Neural progenitor cell (in vitro differentiated cells): ENCODE results near the gene ZMIZ1. TPM values are rescaled to one million over a fixed set of nuclear protein-coding genes. Genes with fewer than 3 reads are reported as not detected.

ENCODE experiments used
- DNase-seq: peaks from one replicate; pipeline ENCODE4 v3.0.0-alpha.2; 2016; ENCODE audit warnings: low spot score
- H2AFZ ChIP-seq: fragments of 200-600 bp; sonication (generic); replicated peaks from 2 replicates; pipeline ENCODE4 v1.6.1; 2016; ENCODE audit warnings: antibody characterized with exemption
- H3F3A ChIP-seq: fragments of 200-600 bp; sonication (generic); 2 replicates; pipeline ENCODE4 v1.6.1; 2016; ENCODE audit warnings: antibody characterized with exemption, low read depth
- H3K27ac ChIP-seq: fragments of 200-600 bp; sonication (generic); 2 replicates; pipeline ENCODE4 v1.5.1; 2016; ENCODE audit warnings: mild to moderate bottlenecking
- H3K27me3 ChIP-seq: fragments of 200-600 bp; sonication (generic); 2 replicates; pipeline ENCODE4 v1.6.1; 2016; ENCODE audit warnings: mild to moderate bottlenecking, moderate library complexity
- H3K36me3 ChIP-seq: fragments of 200-600 bp; sonication (generic); 2 replicates; pipeline ENCODE4 v1.5.1; 2016
- H3K4me1 ChIP-seq: fragments of 200-600 bp; sonication (generic); 2 replicates; pipeline ENCODE4 v1.6.1; 2016; ENCODE audit warnings: mixed run types
- H3K4me2 ChIP-seq: fragments of 200-600 bp; sonication (generic); 2 replicates; pipeline ENCODE4 v1.6.1; 2016
- H3K4me3 ChIP-seq: fragments of 200-600 bp; sonication (generic); 2 replicates; pipeline ENCODE4 v1.5.1; 2016
- H3K79me2 ChIP-seq: fragments of 200-600 bp; sonication (generic); 2 replicates; pipeline ENCODE4 v1.6.1; 2016; ENCODE audit warnings: low read depth
- H3K9ac ChIP-seq: fragments of 200-600 bp; sonication (generic); 2 replicates; pipeline ENCODE4 v1.6.1; 2016
- H3K9me3 ChIP-seq: fragments of 200-600 bp; sonication (generic); 2 replicates; pipeline ENCODE4 v1.5.1; 2016; ENCODE audit warnings: low read depth
- H4K20me1 ChIP-seq: fragments of 200-600 bp; sonication (generic); 2 replicates; pipeline ENCODE4 v1.6.1; 2016; ENCODE audit warnings: low read depth
- H3K27ac Mint-ChIP-seq: 3 replicates; pipeline ENCODE4 v1.8.0; 2021; ENCODE audit warnings: mixed read lengths
- H3K27me3 Mint-ChIP-seq: 2 replicates; pipeline ENCODE4 v1.8.0; 2022; ENCODE audit warnings: low read depth, mild to moderate bottlenecking, inconsistent platforms, moderate library complexity, mixed read lengths; ENCODE audit not compliant: insufficient read depth
- H3K36me3 Mint-ChIP-seq: 3 replicates; pipeline ENCODE4 v1.8.0; 2021; ENCODE audit warnings: mixed read lengths
- H3K4me1 Mint-ChIP-seq: 3 replicates; pipeline ENCODE4 v1.8.0; 2021; ENCODE audit warnings: mixed read lengths
- H3K4me3 Mint-ChIP-seq: 3 replicates; pipeline ENCODE4 v1.8.0; 2021; ENCODE audit warnings: mild to moderate bottlenecking, moderate library complexity, mixed read lengths
- H3K9me3 Mint-ChIP-seq: 3 replicates; pipeline ENCODE4 v1.8.0; 2020; ENCODE audit warnings: mixed read lengths
- EZH2 ChIP-seq: fragments of 200-600 bp; sonication (generic); IDR thresholded peaks from 2 replicates; pipeline ENCODE4 v1.6.1; 2017; ENCODE audit warnings: antibody characterized with exemption, mild to moderate bottlenecking, moderate library complexity
- EZH2phosphoT487 ChIP-seq: fragments of 200-600 bp; sonication (generic); IDR thresholded peaks from 2 replicates; pipeline ENCODE4 v1.6.1; 2017; ENCODE audit warnings: antibody characterized with exemption
- total RNA-seq: library from RNA; depleted of rRNA; stranded (reverse); fragments of >200 nt; gene quantifications from 2 replicates; pipeline ENCODE4 v1.2.3, GENCODE V29; 2015; ENCODE audit warnings: low replicate concordance
- TF ChIP-seq, protein P1 (sequence below): fragments of 200-600 bp; sonication (generic); IDR thresholded peaks from 2 replicates; pipeline ENCODE4 v1.5.1; 2017; ENCODE audit warnings: antibody characterized with exemption, mild to moderate bottlenecking

ZMIZ1 gene
- total RNA-seq, 1 donor from 2014 or later: 5.8 TPM

DNA sequence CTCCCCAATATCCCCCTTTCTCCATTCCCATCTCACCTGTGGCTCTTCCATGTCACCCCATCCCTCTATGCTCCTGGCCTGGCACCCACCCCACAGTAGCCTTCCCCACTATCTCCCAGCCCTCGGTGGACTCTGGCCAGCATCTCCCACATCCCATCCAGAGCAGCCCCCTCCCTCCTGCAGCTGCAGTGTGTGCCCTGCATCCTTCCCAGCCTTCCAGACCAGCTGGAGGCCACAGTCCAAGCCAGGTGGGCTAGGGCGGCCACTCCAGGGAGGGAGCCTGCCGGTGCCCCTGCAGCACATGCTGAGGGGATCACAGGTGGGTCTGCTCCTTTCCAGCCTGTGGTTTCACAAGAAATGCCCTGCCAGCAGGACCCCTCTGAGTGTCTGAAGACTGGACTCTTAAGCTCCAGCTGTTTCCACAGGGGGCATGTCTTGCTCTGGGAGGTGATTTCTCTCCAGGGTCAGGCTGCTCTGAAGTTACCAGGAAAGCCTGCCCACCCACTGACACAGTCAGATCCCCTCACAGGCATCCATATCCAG is 187.6 kb downstream of the ZMIZ1 start:
- no peak overlapping the region for H3K27ac Mint-ChIP-seq
- peaks cover 91% of the 10 kb centered on the region for H4K20me1 ChIP-seq
- H3K36me3 Mint-ChIP-seq: peaks cover 24% of the 10 kb centered on the region
- H3K9me3 Mint-ChIP-seq: no peaks in the 10 kb centered on the region
- H3K4me3 ChIP-seq: no peak overlapping the region
- H2AFZ ChIP-seq: no peak overlapping the region
- no peak for DNase-seq
- peaks cover 15% of the 10 kb centered on the region for H3F3A ChIP-seq
- H3K4me2 ChIP-seq: no peak overlapping the region
- no peaks in the 10 kb centered on the region for H3K27me3 ChIP-seq
- H3K79me2 ChIP-seq: peaks cover 15% of the 10 kb centered on the region
- no peak overlapping the region for H3K9ac ChIP-seq
- peaks cover 3% of the 10 kb centered on the region for H3K27me3 Mint-ChIP-seq
- H3K9me3 ChIP-seq: no peaks in the 10 kb centered on the region
- peaks cover 19% of the 10 kb centered on the region for H3K4me1 ChIP-seq
- H3K4me3 Mint-ChIP-seq: no peak overlapping the region
- H3K27ac ChIP-seq: no peak overlapping the region
- H3K36me3 ChIP-seq: no peaks in the 10 kb centered on the region
- TF ChIP-seq EZH2phosphoT487 (no peak), EZH2 (no peak)
- TF ChIP-seq, protein P1, sequence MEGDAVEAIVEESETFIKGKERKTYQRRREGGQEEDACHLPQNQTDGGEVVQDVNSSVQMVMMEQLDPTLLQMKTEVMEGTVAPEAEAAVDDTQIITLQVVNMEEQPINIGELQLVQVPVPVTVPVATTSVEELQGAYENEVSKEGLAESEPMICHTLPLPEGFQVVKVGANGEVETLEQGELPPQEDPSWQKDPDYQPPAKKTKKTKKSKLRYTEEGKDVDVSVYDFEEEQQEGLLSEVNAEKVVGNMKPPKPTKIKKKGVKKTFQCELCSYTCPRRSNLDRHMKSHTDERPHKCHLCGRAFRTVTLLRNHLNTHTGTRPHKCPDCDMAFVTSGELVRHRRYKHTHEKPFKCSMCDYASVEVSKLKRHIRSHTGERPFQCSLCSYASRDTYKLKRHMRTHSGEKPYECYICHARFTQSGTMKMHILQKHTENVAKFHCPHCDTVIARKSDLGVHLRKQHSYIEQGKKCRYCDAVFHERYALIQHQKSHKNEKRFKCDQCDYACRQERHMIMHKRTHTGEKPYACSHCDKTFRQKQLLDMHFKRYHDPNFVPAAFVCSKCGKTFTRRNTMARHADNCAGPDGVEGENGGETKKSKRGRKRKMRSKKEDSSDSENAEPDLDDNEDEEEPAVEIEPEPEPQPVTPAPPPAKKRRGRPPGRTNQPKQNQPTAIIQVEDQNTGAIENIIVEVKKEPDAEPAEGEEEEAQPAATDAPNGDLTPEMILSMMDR: no peak
- H3K4me1 Mint-ChIP-seq: peaks cover 45% of the 10 kb centered on the region

DNA sequence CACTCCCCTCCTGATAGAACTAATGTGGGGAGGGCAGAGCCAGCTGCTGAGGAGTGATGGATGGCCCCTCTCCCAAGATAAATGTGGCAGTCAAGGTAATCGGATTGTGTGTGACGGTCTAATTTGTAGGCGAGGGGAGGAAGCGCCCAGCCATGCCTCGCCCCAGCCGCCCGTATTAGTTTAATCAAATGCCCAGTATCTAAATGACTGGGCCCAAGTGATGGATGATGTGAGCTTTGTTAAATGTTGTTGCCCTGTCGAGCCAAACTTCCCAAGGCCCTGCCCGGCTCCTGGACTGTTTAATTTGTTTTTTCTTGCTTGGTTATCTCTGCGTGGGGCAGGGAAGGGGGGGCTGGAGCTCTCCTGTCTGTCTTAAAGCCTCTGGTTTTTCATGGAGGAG is 190.1 kb downstream of the ZMIZ1 start:
- H3K79me2 ChIP-seq: peaks cover 7% of the 10 kb centered on the region

DNA sequence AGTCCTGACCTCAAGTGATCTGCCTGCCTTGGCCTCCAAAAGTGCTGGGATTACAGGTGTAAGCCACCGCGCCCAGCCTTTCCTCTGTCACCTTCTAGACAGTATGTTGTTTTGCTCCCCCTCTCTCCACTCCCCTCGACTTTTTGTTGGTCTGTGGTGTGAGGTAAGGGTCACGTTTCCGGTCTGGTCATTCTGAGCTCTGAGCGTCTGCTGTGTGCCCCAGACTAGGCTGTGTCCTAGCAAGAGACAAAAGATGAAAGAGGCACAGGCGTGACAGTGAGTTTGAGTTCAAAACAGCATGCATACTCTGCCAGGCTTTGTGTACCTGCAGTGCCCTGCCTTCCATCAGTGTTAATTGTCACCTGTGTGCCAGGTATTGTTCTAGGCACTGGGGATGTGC is 191.1 kb downstream of the ZMIZ1 start:
- H3K36me3 Mint-ChIP-seq: peaks cover 29% of the 10 kb centered on the region
- Histone ChIP-seq H3K79me2 (peaks cover 7% of the 10 kb centered on the region), H3F3A (peaks cover 18% of the 10 kb centered on the region), H4K20me1 (peaks cover 91% of the 10 kb centered on the region), H3K4me3 (no peak overlapping the region), H3K36me3 (no peaks in the 10 kb centered on the region), H3K4me2 (no peak overlapping the region), H3K4me1 (peaks cover 15% of the 10 kb centered on the region), H3K27me3 (no peaks in the 10 kb centered on the region), H2AFZ (no peak overlapping the region), H3K9ac (no peak overlapping the region), H3K9me3 (no peaks in the 10 kb centered on the region), H3K27ac (no peak overlapping the region)
- H3K9me3 Mint-ChIP-seq: no peaks in the 10 kb centered on the region
- no peak overlapping the region for H3K4me3 Mint-ChIP-seq
- DNase-seq: no peak
- TF ChIP-seq EZH2 (no peak), EZH2phosphoT487 (no peak)
- TF ChIP-seq, protein P1: no peak
- H3K27me3 Mint-ChIP-seq: peaks cover 3% of the 10 kb centered on the region
- no peak overlapping the region for H3K27ac Mint-ChIP-seq
- peaks cover 61% of the 10 kb centered on the region for H3K4me1 Mint-ChIP-seq

More for the DNA sequence above, 190.1 kb downstream of the ZMIZ1 start:
- Mint-ChIP-seq H3K4me3 (no peak overlapping the region), H3K36me3 (peaks cover 26% of the 10 kb centered on the region), H3K4me1 (peaks cover 52% of the 10 kb centered on the region), H3K9me3 (no peaks in the 10 kb centered on the region), H3K27ac (no peak overlapping the region), H3K27me3 (peaks cover 3% of the 10 kb centered on the region)
- Histone ChIP-seq H3K36me3 (no peaks in the 10 kb centered on the region), H3K27ac (no peak overlapping the region), H4K20me1 (peaks cover 91% of the 10 kb centered on the region), H3K9ac (no peak overlapping the region), H2AFZ (no peak overlapping the region), H3K4me3 (no peak overlapping the region), H3F3A (peaks cover 18% of the 10 kb centered on the region), H3K27me3 (no peaks in the 10 kb centered on the region), H3K9me3 (no peaks in the 10 kb centered on the region), H3K4me1 (peaks cover 18% of the 10 kb centered on the region), H3K4me2 (no peak overlapping the region)
- no peak for TF ChIP-seq EZH2
- TF ChIP-seq, protein P1: no peak
- no peak for TF ChIP-seq EZH2phosphoT487
- DNase-seq: no peak
